ENCODE results near the gene CNOT8. TPM values are rescaled to one million over a fixed set of nuclear protein-coding genes. Genes with fewer than 3 reads are reported as not detected.

The CNOT8 gene
- total RNA-seq, 1 donor from 2014 or later: 45.6 TPM

GRCh38 chr5:154881986-154882385 is 23.6 kb downstream of the CNOT8 start:
- H3K36me3 Mint-ChIP-seq (ENCODE audit: low read depth, unreplicated experiment): peaks cover 53% of the 10 kb centered on the region
- H4K20me1 ChIP-seq (ENCODE audit: insufficient read depth, low read length): no peaks in the 10 kb centered on the region
- H3K9me3 Mint-ChIP-seq (ENCODE audit: unreplicated experiment): peaks cover 46% of the 10 kb centered on the region

GRCh38 chr5:154884424-154884823 is 26.0 kb downstream of the CNOT8 start:
- no peaks in the 10 kb centered on the region for H3K79me2 ChIP-seq (ENCODE audit: insufficient read depth, low read length)

More at GRCh38 chr5:154881986-154882385, 23.6 kb downstream of the CNOT8 start:
- TF ChIP-seq CTCF (IDR thresholded peaks at IDR 0.05; ENCODE audit: insufficient read depth, low read depth, low read length) (no peak), EZH2 (IDR thresholded peaks at IDR 0.05; ENCODE audit: insufficient read depth, low read length) (no peak)
- no peak overlapping the region for H3K4me2 ChIP-seq (ENCODE audit: low read length)
- H3K9me3 ChIP-seq (ENCODE audit: insufficient read depth, low read depth, low read length): peaks cover 24% of the 10 kb centered on the region
- H3K4me1 ChIP-seq (ENCODE audit: insufficient read depth, low read length): no peaks in the 10 kb centered on the region
- FAIRE-seq (no peak), DNase-seq (ENCODE audit: low read depth) (no peak)
- Mint-ChIP-seq H3K27ac (ENCODE audit: unreplicated experiment) (no peak overlapping the region), H3K4me1 (ENCODE audit: low read depth, unreplicated experiment) (no peaks in the 10 kb centered on the region), H3K4me3 (ENCODE audit: unreplicated experiment) (no peak overlapping the region), H3K27me3 (ENCODE audit: low read depth, unreplicated experiment) (no peaks in the 10 kb centered on the region)
- H3K4me3 ChIP-seq (ENCODE audit: insufficient read depth, low read depth, low read length): no peak overlapping the region
- H3K9ac ChIP-seq (ENCODE audit: low read length): no peak overlapping the region
- H3K36me3 ChIP-seq (ENCODE audit: insufficient read depth, low read length): peaks cover 16% of the 10 kb centered on the region
- no peak overlapping the region for H2AFZ ChIP-seq (ENCODE audit: low read depth, low read length)
- H3K79me2 ChIP-seq (ENCODE audit: insufficient read depth, low read length): no peaks in the 10 kb centered on the region
- H3K27me3 ChIP-seq (ENCODE audit: insufficient read depth, low read length): no peaks in the 10 kb centered on the region
- H3K27ac ChIP-seq (ENCODE audit: low read depth, low read length): no peak overlapping the region

More at GRCh38 chr5:154884424-154884823, 26.0 kb downstream of the CNOT8 start:
- Histone ChIP-seq H3K4me1 (ENCODE audit: insufficient read depth, low read length) (no peaks in the 10 kb centered on the region), H3K27ac (ENCODE audit: low read depth, low read length) (no peak overlapping the region), H3K4me2 (ENCODE audit: low read length) (no peak overlapping the region), H3K4me3 (ENCODE audit: insufficient read depth, low read depth, low read length) (no peak overlapping the region), H3K9me3 (ENCODE audit: insufficient read depth, low read depth, low read length) (peaks cover 15% of the 10 kb centered on the region), H3K9ac (ENCODE audit: low read length) (no peak overlapping the region), H2AFZ (ENCODE audit: low read depth, low read length) (no peak overlapping the region), H3K36me3 (ENCODE audit: insufficient read depth, low read length) (peaks cover 28% of the 10 kb centered on the region), H3K27me3 (ENCODE audit: insufficient read depth, low read length) (no peaks in the 10 kb centered on the region), H4K20me1 (ENCODE audit: insufficient read depth, low read length) (no peaks in the 10 kb centered on the region)
- Mint-ChIP-seq H3K9me3 (ENCODE audit: unreplicated experiment) (peaks cover 37% of the 10 kb centered on the region), H3K4me1 (ENCODE audit: low read depth, unreplicated experiment) (no peaks in the 10 kb centered on the region), H3K27ac (ENCODE audit: unreplicated experiment) (no peak overlapping the region), H3K27me3 (ENCODE audit: low read depth, unreplicated experiment) (no peaks in the 10 kb centered on the region), H3K36me3 (ENCODE audit: low read depth, unreplicated experiment) (peaks cover 57% of the 10 kb centered on the region), H3K4me3 (ENCODE audit: unreplicated experiment) (no peak overlapping the region)
- no peak for FAIRE-seq
- no peak for DNase-seq (ENCODE audit: low read depth)
- TF ChIP-seq CTCF (IDR thresholded peaks at IDR 0.05; ENCODE audit: insufficient read depth, low read depth, low read length) (no peak), EZH2 (IDR thresholded peaks at IDR 0.05; ENCODE audit: insufficient read depth, low read length) (no peak)
